GM19455 (cell line): ENCODE data around the gene SPRYD3.
A peak's percentile ranks its signal among the peaks of the same experiment; 100 is the strongest.

ENCODE experiments used
- ATAC-seq: cut with Tn5 transposase; IDR thresholded peaks from one replicate; pipeline ENCODE4 v1.9.1; 2021; ENCODE audit not compliant: unreplicated experiment

The SPRYD3 gene

DNA sequence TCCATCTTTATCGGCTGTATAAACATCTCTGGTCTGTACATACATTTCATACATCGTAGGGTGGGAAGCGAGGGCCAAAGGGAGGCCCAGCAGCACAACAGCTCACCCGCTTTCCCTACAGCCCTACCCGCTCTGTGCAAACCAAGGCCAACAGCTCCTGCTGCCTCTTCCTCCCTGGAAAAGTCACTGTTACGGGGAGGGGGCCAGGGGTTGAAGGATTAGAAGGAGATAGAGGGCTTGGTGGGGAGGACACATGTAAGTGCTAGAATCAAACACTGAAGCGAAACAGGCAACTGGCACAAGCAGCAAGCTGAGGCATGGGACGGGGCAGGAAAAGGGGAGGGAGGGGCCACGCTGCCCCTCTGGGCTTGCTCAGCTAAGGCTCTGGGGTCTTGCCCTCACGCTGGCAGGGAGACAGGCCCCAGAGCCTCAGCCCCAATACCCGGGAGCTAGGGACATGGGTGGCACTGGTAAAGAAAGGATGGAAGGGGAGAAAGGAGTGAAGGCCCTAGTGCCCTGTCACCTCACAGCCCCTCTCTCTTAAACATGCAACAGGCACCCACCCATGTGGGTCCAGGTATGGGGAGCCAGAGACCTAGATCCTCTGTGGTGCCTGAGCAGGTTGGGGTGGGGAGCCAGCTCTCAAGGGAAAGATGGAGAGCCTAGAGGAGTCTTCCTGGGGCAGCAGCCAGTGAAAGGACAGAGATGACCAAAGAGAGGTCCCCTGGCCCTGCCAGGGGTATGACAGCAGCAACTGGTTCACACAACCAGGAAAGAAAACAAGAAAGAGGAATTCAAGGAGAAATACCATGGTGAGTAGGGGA, 14.4 kb downstream of the SPRYD3 start:
- no peak for ATAC-seq

GRCh38 chr12:53063708-53064612, 15.2 kb downstream of the SPRYD3 start:
- ATAC-seq: no peak

DNA sequence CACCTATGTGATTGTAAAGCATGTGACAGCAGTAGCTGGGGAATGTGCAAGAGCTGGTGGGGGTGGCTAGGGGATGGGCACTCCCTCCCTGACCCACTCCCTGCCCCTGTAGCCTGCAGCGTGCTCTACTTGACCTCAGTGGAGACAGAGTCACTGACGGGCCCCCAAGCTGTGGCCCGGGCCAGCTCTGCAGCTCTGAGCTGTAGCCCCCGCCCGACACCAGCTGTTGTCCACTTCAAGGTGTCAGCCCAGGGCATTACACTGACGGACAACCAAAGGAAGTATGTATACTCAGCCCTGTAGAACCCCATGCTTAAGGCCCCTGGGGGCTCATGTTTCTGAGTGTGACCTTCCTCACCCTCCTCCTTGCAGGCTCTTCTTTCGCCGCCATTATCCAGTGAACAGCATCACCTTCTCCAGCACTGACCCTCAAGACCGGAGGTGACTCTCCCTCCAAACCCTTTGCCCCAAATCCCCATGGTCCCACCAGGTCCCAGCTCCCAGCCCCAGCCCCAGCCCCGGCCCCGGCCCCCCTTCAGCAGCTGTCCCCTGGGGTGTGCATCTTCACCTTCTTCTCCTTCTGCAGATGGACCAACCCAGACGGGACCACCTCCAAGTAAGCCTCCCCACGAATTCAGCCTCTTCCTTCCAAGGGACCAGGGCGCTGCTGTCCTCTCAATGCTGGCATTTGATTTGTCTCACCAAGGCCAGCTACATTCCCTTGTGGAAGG, 16.0 kb downstream of the SPRYD3 start:
- no peak for ATAC-seq

- ATAC-seq: no peak
These were observed 16.9 kb downstream of the SPRYD3 start for GRCh38 chr12:53062011-53062961.

DNA sequence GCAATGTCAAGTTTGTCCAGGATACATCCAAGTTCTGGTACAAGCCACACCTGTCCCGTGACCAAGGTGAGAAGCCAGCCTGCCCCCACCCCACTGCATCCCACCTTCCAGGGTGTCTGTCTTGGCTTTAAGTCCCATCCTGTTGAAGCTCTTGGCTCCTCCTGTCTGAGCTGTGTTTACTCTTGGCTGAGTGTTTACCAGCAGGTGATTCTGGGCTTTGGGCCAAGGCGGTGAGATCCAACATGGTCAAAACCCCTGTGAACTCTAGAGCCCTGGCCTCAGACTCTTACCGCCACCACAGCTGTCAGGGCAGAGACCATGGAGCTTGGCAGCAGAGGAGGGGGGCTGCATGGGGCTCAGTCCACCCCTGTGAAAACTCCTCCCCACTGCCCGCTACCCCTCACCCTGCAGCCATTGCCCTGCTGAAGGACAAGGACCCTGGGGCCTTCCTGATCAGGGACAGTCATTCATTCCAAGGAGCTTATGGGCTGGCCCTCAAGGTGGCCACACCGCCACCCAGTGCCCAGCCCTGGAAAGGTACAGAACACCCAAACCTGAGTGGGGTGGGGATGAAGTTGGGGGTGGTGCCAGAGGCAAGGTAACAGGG, 17.7 kb downstream of the SPRYD3 start:
- ATAC-seq: no peak

DNA sequence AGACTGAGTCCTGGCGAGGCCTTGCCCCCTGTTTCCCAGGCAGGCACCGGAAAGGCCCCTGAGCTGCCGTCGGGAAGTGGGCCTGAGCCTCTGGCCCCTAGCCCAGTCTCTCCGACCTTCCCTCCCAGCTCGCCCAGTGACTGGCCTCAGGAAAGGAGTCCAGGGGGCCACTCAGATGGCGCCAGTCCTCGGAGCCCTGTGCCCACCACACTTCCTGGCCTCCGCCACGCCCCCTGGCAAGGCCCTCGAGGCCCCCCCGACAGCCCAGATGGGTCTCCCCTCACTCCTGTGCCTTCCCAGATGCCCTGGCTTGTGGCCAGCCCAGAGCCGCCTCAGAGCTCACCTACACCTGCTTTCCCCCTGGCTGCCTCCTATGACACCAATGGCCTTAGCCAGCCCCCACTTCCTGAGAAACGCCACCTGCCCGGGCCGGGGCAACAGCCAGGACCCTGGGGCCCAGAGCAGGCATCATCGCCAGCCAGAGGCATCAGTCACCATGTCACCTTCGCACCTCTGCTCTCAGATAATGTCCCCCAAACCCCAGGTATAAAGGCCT, 18.4 kb downstream of the SPRYD3 start:
- ATAC-seq: no peak

DNA sequence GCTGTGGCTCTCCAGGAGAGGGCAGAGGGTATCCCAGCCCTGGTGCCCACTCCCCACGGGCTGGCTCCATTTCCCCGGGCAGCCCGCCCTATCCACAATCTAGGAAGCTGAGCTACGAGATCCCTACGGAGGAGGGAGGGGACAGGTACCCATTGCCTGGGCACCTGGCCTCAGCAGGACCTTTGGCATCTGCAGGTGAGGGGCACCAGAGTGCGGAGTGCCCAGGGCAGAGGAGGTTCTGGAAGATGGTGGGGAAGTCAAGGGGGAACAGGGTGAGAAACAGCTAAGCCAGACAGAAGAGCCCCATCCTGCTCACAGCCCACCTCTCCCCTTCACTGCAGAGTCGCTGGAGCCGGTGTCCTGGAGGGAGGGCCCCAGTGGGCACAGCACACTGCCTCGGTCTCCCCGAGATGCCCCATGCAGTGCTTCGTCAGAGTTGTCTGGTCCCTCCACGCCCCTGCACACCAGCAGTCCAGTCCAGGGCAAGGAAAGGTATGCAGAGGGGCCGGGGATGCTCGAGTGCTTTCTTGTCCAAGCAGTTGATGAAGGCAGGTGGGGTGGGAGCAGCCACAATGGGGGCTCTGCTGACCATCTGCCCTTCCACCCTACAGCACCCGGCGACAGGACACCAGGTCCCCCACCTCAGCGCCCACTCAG, 19.0 kb downstream of the SPRYD3 start:
- no peak for ATAC-seq

GRCh38 chr12:53059434-53060063, 19.6 kb downstream of the SPRYD3 start:
- ATAC-seq: no peak

DNA sequence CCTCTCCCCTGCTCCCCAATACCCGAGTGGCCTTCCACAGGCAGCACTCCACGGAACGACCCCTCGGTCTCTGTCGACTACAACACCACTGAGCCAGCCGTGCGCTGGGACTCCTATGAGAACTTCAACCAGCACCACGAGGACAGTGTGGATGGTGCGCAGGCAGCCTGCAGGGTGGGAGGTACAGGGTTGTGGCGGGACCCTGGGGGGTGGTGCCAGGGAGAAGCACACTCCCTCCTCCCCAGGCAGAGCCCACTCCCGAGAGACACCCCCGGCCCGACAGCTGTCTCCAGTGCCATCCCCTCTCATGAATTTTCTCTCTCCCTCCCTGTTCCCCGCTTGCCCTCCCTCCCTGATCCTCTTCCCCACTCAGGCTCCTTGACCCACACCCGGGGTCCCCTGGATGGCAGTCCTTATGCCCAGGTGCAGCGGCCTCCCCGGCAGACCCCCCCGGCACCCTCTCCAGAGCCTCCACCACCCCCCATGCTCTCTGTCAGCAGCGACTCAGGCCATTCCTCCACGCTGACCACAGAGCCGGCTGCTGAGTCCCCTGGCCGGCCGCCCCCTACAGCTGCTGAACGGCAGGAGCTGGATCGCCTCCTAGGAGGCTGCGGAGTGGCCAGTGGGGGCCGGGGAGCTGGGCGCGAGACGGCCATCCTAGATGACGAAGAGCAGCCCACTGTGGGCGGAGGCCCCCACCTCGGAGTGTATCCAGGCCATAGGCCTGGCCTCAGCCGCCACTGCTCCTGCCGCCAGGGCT, 20.3 kb downstream of the SPRYD3 start:
- no peak for ATAC-seq

DNA sequence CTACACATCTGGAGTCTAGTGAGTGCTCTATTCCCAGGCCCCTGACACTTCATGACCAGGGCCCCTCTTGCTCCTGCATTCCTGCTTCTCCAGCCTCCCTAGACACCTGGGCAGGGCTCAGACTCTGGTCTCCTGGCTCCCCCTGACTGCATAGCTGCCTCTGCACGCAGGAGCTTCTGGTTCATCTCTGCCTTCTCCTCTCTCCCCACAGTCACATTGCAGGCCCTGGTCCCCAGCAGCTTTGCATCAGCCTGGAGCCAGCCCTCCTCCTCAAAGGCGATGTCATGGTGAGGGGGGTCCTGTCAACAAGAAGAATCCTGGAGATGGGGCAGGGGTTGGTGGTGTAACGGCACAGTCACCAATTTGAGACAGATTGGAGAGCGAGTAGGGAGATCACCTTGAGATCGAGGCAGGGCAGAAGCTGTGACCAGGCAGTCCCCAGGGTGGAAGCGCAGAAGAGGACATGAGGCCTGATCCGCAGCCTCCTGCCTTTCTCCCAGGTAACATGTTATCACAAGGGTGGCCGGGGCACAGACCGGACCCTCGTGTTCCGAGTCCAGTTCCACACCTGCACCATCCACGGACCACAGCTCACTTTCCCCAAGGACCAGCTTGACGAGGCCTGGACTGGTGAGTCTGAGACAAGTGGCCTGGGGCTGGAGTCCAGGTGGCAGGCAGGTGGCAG, 21.2 kb downstream of the SPRYD3 start:
- ATAC-seq: no peak

- ATAC-seq: no peak
These were observed 22.3 kb downstream of the SPRYD3 start for GRCh38 chr12:53056901-53057300.

- no peak for ATAC-seq
These were observed 22.9 kb downstream of the SPRYD3 start for GRCh38 chr12:53056296-53056695.

DNA sequence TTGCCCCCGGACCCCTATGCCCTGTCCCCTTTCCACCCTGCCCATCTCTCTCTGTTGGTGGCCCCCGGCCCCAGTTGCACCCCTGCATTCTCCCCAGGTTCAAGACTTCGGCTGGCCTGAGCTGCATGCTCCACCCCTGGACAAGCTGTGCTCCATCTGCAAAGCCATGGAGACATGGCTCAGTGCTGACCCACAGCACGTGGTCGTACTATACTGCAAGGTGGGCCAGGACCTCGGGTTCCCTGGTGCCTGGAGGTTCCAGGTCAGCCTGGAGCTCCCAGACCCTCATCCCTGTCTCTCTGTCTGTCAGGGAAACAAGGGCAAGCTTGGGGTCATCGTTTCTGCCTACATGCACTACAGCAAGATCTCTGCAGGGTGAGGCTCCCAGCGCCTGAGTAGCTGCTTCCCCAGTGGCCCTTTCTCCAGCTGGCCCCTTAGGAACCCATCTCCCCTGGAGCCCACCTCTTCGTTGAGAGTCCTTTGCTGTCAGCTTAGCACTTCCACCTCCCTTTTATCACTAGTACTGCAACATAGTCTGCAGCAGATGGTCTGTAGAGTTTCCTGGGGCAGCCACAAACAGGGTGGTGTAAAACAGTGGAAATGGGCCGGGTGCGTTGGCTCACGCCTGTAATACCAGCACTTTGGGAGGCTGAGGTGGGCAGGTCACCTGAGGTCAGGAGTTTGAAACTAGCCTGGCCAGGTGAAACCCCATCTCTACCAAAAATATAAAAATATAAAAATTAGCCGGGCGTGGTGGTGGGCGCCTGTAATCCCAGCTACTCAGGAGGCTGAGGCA, 23.5 kb downstream of the SPRYD3 start:
- no peak for ATAC-seq

GRCh38 chr12:53054112-53054878, 24.9 kb downstream of the SPRYD3 start:
- ATAC-seq: peak; percentile 93

GRCh38 chr12:53053218-53054111, 25.7 kb downstream of the SPRYD3 start:
- no peak for ATAC-seq
